A673 (cell line): ENCODE results near the gene P2RX5. TPM values are rescaled to one million over a fixed set of nuclear protein-coding genes. Genes with fewer than 3 reads are reported as not detected.

Experiments
- BruUV-seq: library from RNA; stranded (reverse); fragments of 400-500 nt; replicated peaks from 2 replicates; lab custom pipeline; 2021; lab: Mats Ljungman, UMichigan
- CTCF ChIA-PET: fragments of 300-600 bp; sonication (Branson Sonifier 250); formaldehyde crosslinking; loops from one replicate; lab custom pipeline; 2022; ENCODE audit warnings: antibody characterized with exemption; lab: Charles Lee
- POLR2A ChIA-PET: fragments of 300-600 bp; sonication (Branson Sonifier 250); formaldehyde crosslinking; loops from one replicate; lab custom pipeline; 2022; ENCODE audit warnings: antibody characterized with exemption; ENCODE audit not compliant: low non-redundant PET; lab: Charles Lee
- DNase-seq: peaks from one replicate; pipeline ENCODE4 v3.0.0-alpha.2; 2015; ENCODE audit warnings: low spot score
- H3K27ac ChIP-seq: fragments of 200-600 bp; sonication (generic); 2 replicates; pipeline ENCODE4 v1.5.1; 2016; ENCODE audit warnings: mixed run types, low read depth, mild to moderate bottlenecking, mixed read lengths, antibody characterized with exemption, low read length; ENCODE audit not compliant: poor library complexity, severe bottlenecking
- H3K27me3 ChIP-seq: fragments of 200-600 bp; sonication (generic); replicated peaks from 2 replicates; pipeline ENCODE4 v1.6.1; 2017; ENCODE audit warnings: mixed run types, low read depth, mild to moderate bottlenecking, mixed read lengths, antibody characterized with exemption, low read length; ENCODE audit not compliant: insufficient read depth, poor library complexity
- H3K36me3 ChIP-seq: fragments of 200-600 bp; sonication (generic); 2 replicates; pipeline ENCODE4 v1.6.1; 2016; ENCODE audit warnings: mixed run types, mild to moderate bottlenecking, mixed read lengths, antibody characterized with exemption, low read length; ENCODE audit not compliant: insufficient read depth, poor library complexity, severe bottlenecking
- H3K4me1 ChIP-seq: fragments of 200-600 bp; sonication (generic); 2 replicates; pipeline ENCODE4 v1.6.1; 2017; ENCODE audit warnings: mixed run types, mild to moderate bottlenecking, mixed read lengths, antibody characterized with exemption, low read length; ENCODE audit not compliant: insufficient read depth, poor library complexity, severe bottlenecking
- H3K4me3 ChIP-seq: fragments of 200-600 bp; sonication (generic); 2 replicates; pipeline ENCODE4 v1.5.1; 2016; ENCODE audit warnings: low read depth, mixed run types, mild to moderate bottlenecking, mixed read lengths, low read length; ENCODE audit not compliant: poor library complexity, severe bottlenecking
- H3K9me3 ChIP-seq: fragments of 200-600 bp; sonication (generic); 2 replicates; pipeline ENCODE4 v1.6.1; 2016; ENCODE audit warnings: mixed run types, low read depth, mild to moderate bottlenecking, mixed read lengths, antibody characterized with exemption, low read length; ENCODE audit not compliant: poor library complexity, severe bottlenecking
- CTCF ChIP-seq: fragments of 300-800, 200-600 bp; sonication (generic); conservative IDR thresholded peaks from 2 replicates; pipeline ENCODE4 v1.5.1; 2017; ENCODE audit warnings: low read depth, mild to moderate bottlenecking, antibody characterized with exemption, low read length, moderate library complexity, mixed read lengths
- EZH2 ChIP-seq: fragments of 200-600 bp; sonication (generic); IDR thresholded peaks from 2 replicates; pipeline ENCODE4 v1.6.1; 2017; ENCODE audit warnings: borderline replicate concordance, low read depth, mild to moderate bottlenecking, mixed read lengths, antibody characterized with exemption, low read length; ENCODE audit not compliant: poor library complexity, severe bottlenecking
- intact Hi-C: fragments of 100-400 bp; cut with micrococcal nuclease; formaldehyde crosslinking; loops from one replicate; pipeline ENCODE4 v1.10.0; 2022; ENCODE audit not compliant: unreplicated experiment
- total RNA-seq: library from RNA; stranded (reverse); gene quantifications from 2 replicates; pipeline ENCODE4 v1.2.3, GENCODE V29; 2021

Gene P2RX5
- total RNA-seq, 1 experiment from 2014 or later, result 0.45 TPM

GRCh38 chr17:3665834-3666233, 30.1 kb downstream of the P2RX5 start:
- Histone ChIP-seq H3K27ac (no peak overlapping the region), H3K9me3 (no peaks in the 10 kb centered on the region), H3K36me3 (peaks cover 16% of the 10 kb centered on the region), H3K4me3 (no peak overlapping the region), H3K27me3 (no peaks in the 10 kb centered on the region), H3K4me1 (peaks cover 7% of the 10 kb centered on the region)
- ChIA-PET POLR2A (no interaction called here), CTCF (no interaction called here)
- no TSS peak for BruUV-seq
- no peak for DNase-seq
- no peak for TF ChIP-seq EZH2
- no peak for TF ChIP-seq CTCF
- intact Hi-C loops, result no loop called here

GRCh38 chr17:3663102-3664011, 32.6 kb downstream of the P2RX5 start:
- intact Hi-C loops, result no loop called here
- no peak for TF ChIP-seq EZH2
- no peaks in the 10 kb centered on the region for H3K9me3 ChIP-seq
- CTCF ChIA-PET, result no interaction called here
- DNase-seq, result no peak
- H3K4me3 ChIP-seq, result no peak overlapping the region
- H3K27ac ChIP-seq, result no peak overlapping the region
- POLR2A ChIA-PET, result no interaction called here
- no peaks in the 10 kb centered on the region for H3K27me3 ChIP-seq
- no peaks in the 10 kb centered on the region for H3K4me1 ChIP-seq
- BruUV-seq, result no TSS peak
- peaks cover 13% of the 10 kb centered on the region for H3K36me3 ChIP-seq

- DNase-seq, result no peak
- H3K27me3 ChIP-seq, result no peaks in the 10 kb centered on the region
- no TSS peak for BruUV-seq
- peaks cover 13% of the 10 kb centered on the region for H3K36me3 ChIP-seq
- peak overlapping the region; percentile 52 for H3K27ac ChIP-seq
- TF ChIP-seq EZH2, result no peak
- TF ChIP-seq CTCF, result no peak
- no peak overlapping the region for H3K4me3 ChIP-seq
- CTCF ChIA-PET, result no interaction called here
- POLR2A ChIA-PET, result no interaction called here
- H3K9me3 ChIP-seq, result no peaks in the 10 kb centered on the region
- intact Hi-C loops, result no loop called here
- H3K4me1 ChIP-seq, result no peaks in the 10 kb centered on the region
Measured at GRCh38 chr17:3660311-3660891, 35.6 kb downstream of the P2RX5 start.
